B cell (primary cell): ENCODE data around the gene PLCD4. TPM values are rescaled to one million over a fixed set of nuclear protein-coding genes. Genes with fewer than 3 reads are reported as not detected.

Source experiments
- ATAC-seq: fragments of 200-7000 bp; cut with Tn5 transposase; one replicate; pipeline ENCODE4 v1.10.0; 2021; ENCODE audit warnings: low read depth, mild to moderate bottlenecking, moderate number of reproducible peaks, moderate library complexity
- CTCF ChIA-PET: fragments of 350-600 bp; sonication (Branson Sonifier 250); formaldehyde crosslinking; loops from one replicate; lab custom pipeline; 2021; ENCODE audit warnings: antibody characterized with exemption, inconsistent platforms; lab: Charles Lee
- POLR2A ChIA-PET: fragments of 350-600 bp; sonication (Branson Sonifier 250); formaldehyde crosslinking; loops from one replicate; lab custom pipeline; 2021; ENCODE audit warnings: antibody characterized with exemption; lab: Charles Lee
- DNase-seq: peaks from one replicate; pipeline ENCODE4 v3.0.0; 2013
- H2AFZ ChIP-seq: 2 replicates; pipeline ENCODE4 v1.6.1; 2012; ENCODE audit warnings: mild to moderate bottlenecking, low read depth, low read length; ENCODE audit not compliant: insufficient read depth, poor library complexity, severe bottlenecking
- H3K27ac ChIP-seq, 2 donors: 1 replicate in 1 of 2; 2 replicates in 1 of 2; pipeline ENCODE4 v1.5.1; 2012 to 2013; ENCODE audit warnings: low read length in 2 of 2, mild to moderate bottlenecking in 2 of 2, moderate library complexity in 1 of 2
- H3K27me3 ChIP-seq, 4 experiments: fragments of 200-600 bp in 1 of 4; sonication (generic) in 1 of 4; replicated peaks in 1 of 4; 1 replicate in 2 of 4; 2 replicates in 2 of 4; pipeline versions ENCODE4 v1.6.1 to v1.7.0; 2013 to 2016; ENCODE audit warnings: low read length in 3 of 4, mild to moderate bottlenecking in 2 of 4, mixed read lengths in 1 of 4, moderate library complexity in 1 of 4; ENCODE audit not compliant: insufficient read depth in 4 of 4, control insufficient read depth in 3 of 4; ENCODE audit errors: control extremely low read depth in 1 of 4
- H3K36me3 ChIP-seq, 2 experiments: replicated peaks in 1 of 2; 1 replicate in 1 of 2; 2 replicates in 1 of 2; pipeline versions ENCODE4 v1.6.1 to v1.7.1; 2013; ENCODE audit warnings: low read length in 1 of 2; ENCODE audit not compliant: insufficient read depth in 2 of 2, control insufficient read depth in 1 of 2; ENCODE audit errors: control extremely low read depth in 1 of 2, extremely low read depth in 1 of 2
- H3K4me1 ChIP-seq, 2 donors: fragments of 200-600 bp in 1 of 2; sonication (generic) in 1 of 2; 1 replicate in 1 of 2; 2 replicates in 1 of 2; pipeline versions ENCODE4 v1.5.1 to v1.6.1; 2013 to 2017; ENCODE audit warnings: low read length in 2 of 2; ENCODE audit not compliant: control insufficient read depth in 2 of 2, insufficient read depth in 2 of 2
- H3K4me2 ChIP-seq: replicated peaks from 2 replicates; pipeline ENCODE3; 2012; ENCODE audit warnings: mild to moderate bottlenecking, low read depth, low read length; ENCODE audit not compliant: poor library complexity, severe bottlenecking
- H3K4me3 ChIP-seq, 5 experiments: fragments of 200-600 bp in 1 of 5; sonication (generic) in 1 of 5; 1 replicate in 3 of 5; 2 replicates in 2 of 5; pipeline versions ENCODE4 v1.5.1 to v1.7.0; 2011 to 2016; ENCODE audit warnings: low read length in 4 of 5, mild to moderate bottlenecking in 4 of 5, low read depth in 2 of 5, control low read depth in 1 of 5, moderate library complexity in 1 of 5; ENCODE audit not compliant: insufficient read depth in 1 of 5; ENCODE audit errors: control extremely low read depth in 1 of 5, extremely low read depth in 1 of 5
- H3K79me2 ChIP-seq: fragments of 200-600 bp; sonication (generic); one replicate; pipeline ENCODE4 v1.6.0; 2016; ENCODE audit warnings: low read length; ENCODE audit not compliant: control insufficient read depth, insufficient read depth
- H3K9ac ChIP-seq: fragments of 200-600 bp; sonication (generic); 2 replicates; pipeline ENCODE4 v1.6.1; 2017; ENCODE audit warnings: mild to moderate bottlenecking, low read length, moderate library complexity
- H3K9me3 ChIP-seq, 3 donors: one replicate each; pipeline versions ENCODE4 v1.6.1 to v1.7.1; 2013; ENCODE audit warnings: low read length in 2 of 3; ENCODE audit not compliant: control insufficient read depth in 2 of 3, insufficient read depth in 1 of 3; ENCODE audit errors: control extremely low read depth in 1 of 3
- H4K20me1 ChIP-seq: 2 replicates; pipeline ENCODE4 v1.6.0; 2012; ENCODE audit warnings: mild to moderate bottlenecking, low read length; ENCODE audit not compliant: insufficient read depth, control insufficient read depth, poor library complexity, severe bottlenecking
- H3K27ac Mint-ChIP-seq: one replicate; pipeline ENCODE4 v1.8.0; 2021; ENCODE audit warnings: mixed read lengths
- H3K27me3 Mint-ChIP-seq: one replicate; pipeline ENCODE4 v1.8.0; 2021; ENCODE audit warnings: mixed read lengths
- H3K4me1 Mint-ChIP-seq: one replicate; pipeline ENCODE4 v1.8.0; 2021; ENCODE audit warnings: mixed read lengths
- H3K4me3 Mint-ChIP-seq: one replicate; pipeline ENCODE4 v1.8.0; 2021; ENCODE audit warnings: mixed read lengths
- H3K9me3 Mint-ChIP-seq: one replicate; pipeline ENCODE4 v1.8.0; 2022; ENCODE audit warnings: mixed read lengths; ENCODE audit not compliant: insufficient read depth
- CTCF ChIP-seq: fragments of 200-600 bp; IDR thresholded peaks from one replicate; pipeline ENCODE4 v1.8.0; 2022; ENCODE audit warnings: antibody characterized with exemption, mild to moderate bottlenecking
- EZH2 ChIP-seq: IDR thresholded peaks from 2 replicates; pipeline ENCODE4 v1.6.1; 2012; ENCODE audit warnings: borderline replicate concordance, low read depth, mild to moderate bottlenecking, moderate library complexity, low read length; ENCODE audit not compliant: insufficient read depth, poor library complexity, severe bottlenecking
- WGBS: methylation state at CpG from one replicate; pipeline ENCODE4 v1.1.5; 2013; ENCODE audit warnings: missing lambda C conversion rate; ENCODE audit not compliant: insufficient coverage; 5-methylcytosine and 5-hydroxymethylcytosine counted together
- intact Hi-C: fragments of 100-400 bp; cut with micrococcal nuclease; formaldehyde crosslinking; loops from one replicate; pipeline ENCODE4 v1.10.0; 2022
- polyA plus RNA-seq: library from polyadenylated mRNA; depleted of rRNA; stranded (reverse); fragments of >200 nt; gene quantifications from 2 replicates; pipeline ENCODE4 v1.2.3, GENCODE V29; 2012
- total RNA-seq, 2 donors: library from RNA; stranded (reverse); fragments of 120-200 nt in 1 of 2; gene quantifications; 1 replicate in 1 of 2; 2 replicates in 1 of 2; pipeline versions ENCODE4 v1.2.3 to v1.2.4, GENCODE V29; 2013 to 2022

PLCD4 gene
- total and polyA plus RNA-seq, 2 donors (not counting 1 experiment from before 2014, with no cell fraction given), result 0.25 to 0.62 TPM

DNA sequence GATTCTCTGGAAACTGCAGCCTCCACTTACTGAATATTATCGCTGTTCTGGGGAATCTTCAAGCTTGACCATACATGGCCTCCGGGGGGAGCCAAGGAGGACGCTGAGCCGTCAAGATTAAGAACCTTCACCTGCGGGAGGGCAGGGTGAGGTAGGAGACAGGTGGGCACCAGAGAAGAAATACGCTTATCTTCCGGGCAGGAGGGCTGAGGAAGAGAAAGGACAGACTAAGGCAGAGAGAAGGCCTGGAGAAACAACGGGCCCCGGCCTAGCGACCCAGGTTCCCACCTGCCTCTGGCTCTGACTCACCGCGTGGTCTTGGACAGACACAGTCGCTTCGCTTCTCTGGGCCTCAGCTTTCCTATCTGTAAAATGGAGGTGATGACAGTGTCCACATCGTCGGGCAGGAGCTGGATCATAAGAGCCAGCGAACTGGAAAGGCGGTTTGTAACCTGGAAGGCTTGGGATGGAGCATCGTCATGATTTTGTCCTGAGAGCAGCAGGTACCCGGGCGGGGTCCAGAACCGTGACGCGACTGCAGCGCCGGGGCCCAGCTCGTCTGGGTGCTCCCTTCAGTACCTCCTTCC is 51.1 kb downstream of the PLCD4 start:
- H3K79me2 ChIP-seq, result peaks cover 50% of the 10 kb centered on the region
- TF ChIP-seq EZH2, result no peak
- peak; percentile 34 for TF ChIP-seq CTCF
- intact Hi-C loops, result loop anchor here (1.0 to 5.0 kb wide), 7 partner anchors 14 to 730 kb away; partner anchors contain the start of genes AAMP, CNOT9, PNKD and RNF25
- H3K4me2 ChIP-seq, result peak overlapping the region; percentile 84
- H3K27ac ChIP-seq, result peak overlapping the region; percentile 46 to 77
- ATAC-seq (peak; percentile 22), DNase-seq (peak; percentile 64)
- H3K4me1 ChIP-seq, result peaks cover 12 to 16% of the 10 kb centered on the region in 2 donors
- H3K4me3 ChIP-seq, result peak overlapping the region; percentile 60 to 93 (median 81)
- peaks cover 7% of the 10 kb centered on the region for H4K20me1 ChIP-seq
- Mint-ChIP-seq H3K9me3 (no peaks in the 10 kb centered on the region), H3K4me1 (peaks cover 28% of the 10 kb centered on the region), H3K27me3 (no peaks in the 10 kb centered on the region), H3K27ac (peak overlapping the region; percentile 95), H3K4me3 (peak overlapping the region; percentile 99)
- ChIA-PET POLR2A (interaction anchor here (0.6 to 2.7 kb wide), 7 partner anchors 13 to 730 kb away, joined by 3 to 19 read pairs (median 5); partner anchors contain the start of genes RNF25, STK36 and TTLL4), CTCF (interaction anchor here (0.6 to 6.3 kb wide), 18 partner anchors 9 to 732 kb away, joined by 3 to 39 read pairs (median 4); partner anchors contain the start of genes RNF25, STK36, TMBIM1 and TTLL4)
- no peaks in the 10 kb centered on the region for H3K27me3 ChIP-seq
- 2% methylated on average over 27 of the region's 27 CpGs for WGBS
- H2AFZ ChIP-seq, result peak overlapping the region; percentile 98
- no peaks in the 10 kb centered on the region for H3K9me3 ChIP-seq
- peak overlapping the region; percentile 90 for H3K9ac ChIP-seq
- H3K36me3 ChIP-seq, result peaks cover 2 to 55% of the 10 kb centered on the region in 2 experiments
